Measurements from ENCODE around the gene GABRA4.

DNA sequence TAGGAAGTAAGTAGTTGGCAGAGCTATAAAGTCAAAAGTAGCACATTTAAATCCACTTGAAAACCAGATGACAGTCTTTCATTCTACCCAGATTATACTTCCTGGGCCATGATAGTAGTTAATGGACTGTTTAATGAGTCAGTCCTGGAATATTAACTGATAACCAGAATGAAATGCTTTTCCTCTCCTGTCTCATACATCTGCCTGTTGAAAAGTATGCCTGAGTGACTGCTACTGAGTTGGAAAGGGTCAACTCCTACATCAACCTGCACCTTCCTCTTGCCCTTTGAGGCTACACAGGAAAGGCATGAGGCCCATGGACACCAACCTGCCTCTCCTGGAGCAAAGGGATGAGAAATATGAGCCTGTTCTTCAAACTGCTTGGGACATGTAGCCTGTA is 48.3 kb downstream of the GABRA4 start:
- TF ChIP-seq CTCF (IDR thresholded peaks at IDR 0.05 in 2 of 3, conservative IDR thresholded peaks at IDR 0.05 in 1 of 3; ENCODE audit: control insufficient read depth in 2 of 3, extremely low read depth in 1 of 3, insufficient read depth in 1 of 3, low read depth in 3 of 3, low read length in 3 of 3): no peak
- no peak for TF ChIP-seq TCF12 (IDR thresholded peaks at IDR 0.05; ENCODE audit: low read depth, low read length)
- TF ChIP-seq HDGF (IDR thresholded peaks at IDR 0.05): no peak
- no peak for TF ChIP-seq ZNF592 (IDR thresholded peaks at IDR 0.05)
- TF ChIP-seq, protein P1, sequence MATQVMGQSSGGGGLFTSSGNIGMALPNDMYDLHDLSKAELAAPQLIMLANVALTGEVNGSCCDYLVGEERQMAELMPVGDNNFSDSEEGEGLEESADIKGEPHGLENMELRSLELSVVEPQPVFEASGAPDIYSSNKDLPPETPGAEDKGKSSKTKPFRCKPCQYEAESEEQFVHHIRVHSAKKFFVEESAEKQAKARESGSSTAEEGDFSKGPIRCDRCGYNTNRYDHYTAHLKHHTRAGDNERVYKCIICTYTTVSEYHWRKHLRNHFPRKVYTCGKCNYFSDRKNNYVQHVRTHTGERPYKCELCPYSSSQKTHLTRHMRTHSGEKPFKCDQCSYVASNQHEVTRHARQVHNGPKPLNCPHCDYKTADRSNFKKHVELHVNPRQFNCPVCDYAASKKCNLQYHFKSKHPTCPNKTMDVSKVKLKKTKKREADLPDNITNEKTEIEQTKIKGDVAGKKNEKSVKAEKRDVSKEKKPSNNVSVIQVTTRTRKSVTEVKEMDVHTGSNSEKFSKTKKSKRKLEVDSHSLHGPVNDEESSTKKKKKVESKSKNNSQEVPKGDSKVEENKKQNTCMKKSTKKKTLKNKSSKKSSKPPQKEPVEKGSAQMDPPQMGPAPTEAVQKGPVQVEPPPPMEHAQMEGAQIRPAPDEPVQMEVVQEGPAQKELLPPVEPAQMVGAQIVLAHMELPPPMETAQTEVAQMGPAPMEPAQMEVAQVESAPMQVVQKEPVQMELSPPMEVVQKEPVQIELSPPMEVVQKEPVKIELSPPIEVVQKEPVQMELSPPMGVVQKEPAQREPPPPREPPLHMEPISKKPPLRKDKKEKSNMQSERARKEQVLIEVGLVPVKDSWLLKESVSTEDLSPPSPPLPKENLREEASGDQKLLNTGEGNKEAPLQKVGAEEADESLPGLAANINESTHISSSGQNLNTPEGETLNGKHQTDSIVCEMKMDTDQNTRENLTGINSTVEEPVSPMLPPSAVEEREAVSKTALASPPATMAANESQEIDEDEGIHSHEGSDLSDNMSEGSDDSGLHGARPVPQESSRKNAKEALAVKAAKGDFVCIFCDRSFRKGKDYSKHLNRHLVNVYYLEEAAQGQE (IDR thresholded peaks at IDR 0.05; ENCODE audit: low read depth, low read length): no peak
- no peak for TF ChIP-seq NRF1 (conservative IDR thresholded peaks at IDR 0.05; ENCODE audit: low read depth, low read length)
- TF ChIP-seq RB1 (IDR thresholded peaks at IDR 0.05; ENCODE audit: borderline replicate concordance): no peak
- no peak for TF ChIP-seq RFX5 (IDR thresholded peaks at IDR 0.05; ENCODE audit: low read depth, low read length)
- TF ChIP-seq, protein P2, sequence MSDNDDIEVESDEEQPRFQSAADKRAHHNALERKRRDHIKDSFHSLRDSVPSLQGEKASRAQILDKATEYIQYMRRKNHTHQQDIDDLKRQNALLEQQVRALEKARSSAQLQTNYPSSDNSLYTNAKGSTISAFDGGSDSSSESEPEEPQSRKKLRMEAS (IDR thresholded peaks at IDR 0.05; ENCODE audit: low read depth, low read length): no peak
- TF ChIP-seq EP300 (IDR thresholded peaks at IDR 0.05; ENCODE audit: borderline replicate concordance in 1 of 2, control insufficient read depth in 1 of 2, low read depth in 2 of 2, low read length in 2 of 2): no peak
- TF ChIP-seq ZZZ3 (IDR thresholded peaks at IDR 0.05; ENCODE audit: control insufficient read depth, insufficient read length, low read depth): no peak
- TF ChIP-seq POLR2AphosphoS5 (IDR thresholded peaks at IDR 0.05; ENCODE audit: low read length): no peak
- TF ChIP-seq BACH1 (IDR thresholded peaks at IDR 0.05; ENCODE audit: borderline replicate concordance): no peak
